SU-DHL-6 (cell line): ENCODE measurements around the gene NEGR1.

Source experiments
- H2AFZ ChIP-seq: fragments of 200-600 bp; sonication (generic); 2 replicates; pipeline ENCODE4 v1.6.1; 2014; ENCODE audit warnings: low read depth, mild to moderate bottlenecking, moderate library complexity, mixed read lengths, antibody characterized with exemption, low read length; ENCODE audit not compliant: severe bottlenecking
- H3F3A ChIP-seq: fragments of 200-600 bp; shearing (Covaris generic); 2 replicates; pipeline ENCODE4 v1.6.0; 2016; ENCODE audit warnings: antibody characterized with exemption, mild to moderate bottlenecking; ENCODE audit not compliant: insufficient read depth
- H3K27ac ChIP-seq: fragments of 200-600 bp; sonication (generic); 2 replicates; pipeline ENCODE4 v1.5.1; 2016; ENCODE audit warnings: low read depth, mild to moderate bottlenecking, low read length, moderate library complexity, mixed read lengths
- H3K27me3 ChIP-seq: fragments of 200-600 bp; sonication (generic), shearing (Covaris generic); 2 replicates; pipeline ENCODE4 v1.6.0; 2014; ENCODE audit warnings: mild to moderate bottlenecking, low read length
- H3K36me3 ChIP-seq: fragments of 200-600 bp; sonication (generic); 2 replicates; pipeline ENCODE4 v1.6.1; 2014; ENCODE audit warnings: mild to moderate bottlenecking, low read length, mixed read lengths
- H3K4me2 ChIP-seq: fragments of 300-600, 200-600 bp; shearing (Covaris generic), sonication (generic); 2 replicates; pipeline ENCODE4 v1.6.0; 2014; ENCODE audit warnings: low read length, low read depth, mild to moderate bottlenecking; ENCODE audit not compliant: poor library complexity, severe bottlenecking
- H3K4me3 ChIP-seq: fragments of 200-600 bp; sonication (generic); 2 replicates; pipeline ENCODE4 v1.5.1; 2014; ENCODE audit warnings: antibody characterized with exemption, low read length, mild to moderate bottlenecking, mixed read lengths; ENCODE audit not compliant: insufficient read depth, poor library complexity, severe bottlenecking
- H3K79me2 ChIP-seq: fragments of 200-600 bp; sonication (generic); 2 replicates; pipeline ENCODE4 v1.6.1; 2014; ENCODE audit warnings: mild to moderate bottlenecking, low read length, moderate library complexity; ENCODE audit not compliant: insufficient read depth
- H3K9ac ChIP-seq: fragments of 200-600 bp; sonication (generic); 2 replicates; pipeline ENCODE4 v1.7.0; 2014; ENCODE audit warnings: mild to moderate bottlenecking, low read length
- H3K9me2 ChIP-seq: fragments of 200-600 bp; sonication (generic); replicated peaks from 2 replicates; pipeline ENCODE4 v1.6.1; 2014; ENCODE audit warnings: low read length; ENCODE audit not compliant: insufficient read depth
- H3K9me3 ChIP-seq: fragments of 200-600 bp; sonication (generic); 2 replicates; pipeline ENCODE4 v1.6.1; 2014; ENCODE audit warnings: low read length, mixed read lengths; ENCODE audit not compliant: insufficient read depth
- H4K20me1 ChIP-seq: fragments of 200-600 bp; sonication (generic); 2 replicates; pipeline ENCODE4 v1.6.1; 2014; ENCODE audit warnings: low read depth, mild to moderate bottlenecking, antibody characterized with exemption, low read length, moderate library complexity, mixed read lengths
- CTCF ChIP-seq: fragments of 200-600 bp; sonication (generic); IDR thresholded peaks from one replicate; pipeline ENCODE4 v1.5.1; 2017; ENCODE audit warnings: antibody characterized with exemption, mild to moderate bottlenecking, low read length, moderate library complexity; ENCODE audit not compliant: insufficient read depth, poor library complexity, severe bottlenecking
- EZH2phosphoT487 ChIP-seq: fragments of 200-600 bp; sonication (generic), shearing (Covaris generic); conservative IDR thresholded peaks from 2 replicates; pipeline ENCODE4 v1.6.1; 2018; ENCODE audit warnings: mild to moderate bottlenecking, antibody characterized with exemption, low read length, moderate library complexity, mixed read lengths

The NEGR1 gene

DNA sequence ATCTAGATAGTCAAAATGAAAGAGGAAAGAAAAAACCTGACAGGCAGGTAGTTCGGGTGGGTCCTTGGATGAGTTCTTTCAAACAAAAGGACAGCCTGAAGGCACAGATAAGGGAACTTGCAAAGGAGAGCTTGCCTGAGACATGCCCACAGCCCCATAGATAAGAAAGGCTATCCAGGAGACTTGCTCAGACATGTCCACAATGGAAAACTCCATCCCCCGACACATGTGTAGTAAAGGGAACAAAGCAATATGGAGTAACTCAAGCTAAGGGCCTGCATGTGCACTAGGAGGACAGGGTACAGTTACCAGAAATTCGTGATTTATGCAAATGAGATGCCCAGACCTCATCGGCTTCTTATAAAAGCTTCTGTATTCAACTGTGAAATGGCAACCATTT is 281.5 kb downstream of the NEGR1 start:
- H3K9me2 ChIP-seq = no peaks in the 10 kb centered on the region
- no peak overlapping the region for H3K27ac ChIP-seq

DNA sequence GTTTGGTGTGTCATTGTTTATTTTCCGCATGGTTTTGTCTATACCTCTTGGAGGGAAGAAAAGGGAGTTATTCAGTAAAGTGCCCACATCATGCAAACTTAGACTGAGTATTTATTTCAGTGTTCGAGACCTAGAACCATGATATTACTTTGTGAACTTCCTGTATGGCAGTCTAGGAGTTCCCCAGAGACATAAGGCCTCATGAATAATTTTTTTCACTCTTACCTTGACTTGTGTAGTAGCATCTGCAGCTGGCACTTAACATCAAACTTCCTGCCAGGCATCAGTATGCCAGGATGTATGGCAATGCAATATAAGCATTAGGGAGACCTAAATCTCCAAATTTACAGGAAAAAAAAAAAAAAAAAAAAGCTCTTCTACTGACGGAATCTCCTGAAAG is 287.7 kb downstream of the NEGR1 start:
- Histone ChIP-seq H3F3A (no peaks in the 10 kb centered on the region), H3K36me3 (no peaks in the 10 kb centered on the region), H3K79me2 (no peaks in the 10 kb centered on the region), H3K9ac (no peak overlapping the region), H3K9me2 (no peaks in the 10 kb centered on the region), H3K27ac (no peak overlapping the region), H2AFZ (no peak overlapping the region), H3K27me3 (no peaks in the 10 kb centered on the region), H3K4me2 (no peak overlapping the region), H3K9me3 (no peaks in the 10 kb centered on the region), H3K4me3 (no peak overlapping the region), H4K20me1 (no peaks in the 10 kb centered on the region)
- no peak for TF ChIP-seq CTCF
- no peak for TF ChIP-seq EZH2phosphoT487

More for the DNA sequence above, 281.5 kb downstream of the NEGR1 start:
- no peaks in the 10 kb centered on the region for H3K36me3 ChIP-seq
- no peaks in the 10 kb centered on the region for H3K79me2 ChIP-seq
- H3F3A ChIP-seq = no peaks in the 10 kb centered on the region
- TF ChIP-seq CTCF (no peak), EZH2phosphoT487 (no peak)
- H3K9ac ChIP-seq = no peak overlapping the region
- H3K4me3 ChIP-seq = no peak overlapping the region
- no peak overlapping the region for H2AFZ ChIP-seq
- H3K9me3 ChIP-seq = no peaks in the 10 kb centered on the region
- H3K27me3 ChIP-seq = no peaks in the 10 kb centered on the region
- H3K4me2 ChIP-seq = no peak overlapping the region
- H4K20me1 ChIP-seq = no peaks in the 10 kb centered on the region

DNA sequence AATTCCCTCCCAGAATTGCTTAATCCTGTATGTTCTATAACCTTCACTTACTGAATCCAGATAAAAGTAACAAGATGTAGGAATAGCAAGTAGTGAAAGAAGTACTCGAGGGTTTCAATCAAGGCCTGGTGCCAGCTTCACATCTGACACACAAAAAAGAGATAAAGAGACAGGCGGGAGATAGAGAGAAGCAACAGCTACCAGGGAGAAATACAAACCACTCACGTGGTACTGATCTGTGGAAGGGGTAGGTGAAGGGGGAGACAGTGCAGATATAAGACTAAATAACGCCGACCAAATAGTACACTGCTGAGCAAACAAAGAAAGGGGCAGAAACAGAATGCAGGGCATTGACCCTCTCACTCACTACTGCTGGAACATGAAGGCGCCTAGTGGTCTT is 295.2 kb downstream of the NEGR1 start:
- H4K20me1 ChIP-seq = no peaks in the 10 kb centered on the region
- H3F3A ChIP-seq = no peaks in the 10 kb centered on the region
- no peak overlapping the region for H3K9ac ChIP-seq
- no peaks in the 10 kb centered on the region for H3K36me3 ChIP-seq
- no peak overlapping the region for H3K4me2 ChIP-seq
- no peaks in the 10 kb centered on the region for H3K79me2 ChIP-seq
- no peak overlapping the region for H3K4me3 ChIP-seq
- no peak for TF ChIP-seq EZH2phosphoT487
- TF ChIP-seq CTCF = no peak
- no peaks in the 10 kb centered on the region for H3K27me3 ChIP-seq
- H2AFZ ChIP-seq = no peak overlapping the region
- H3K9me3 ChIP-seq = 0 out of 2 replicates have a peak, but pooled peaks cover 4% of the 10 kb centered on the region
- H3K27ac ChIP-seq = no peak overlapping the region
- no peaks in the 10 kb centered on the region for H3K9me2 ChIP-seq
